Muscle layer of duodenum (tissue), 2 donors: Measurements from ENCODE around the gene CALB2.

Experiments
- H3K27ac ChIP-seq: one replicate; pipeline ENCODE4 v1.7.0; 2013; ENCODE audit warnings: mild to moderate bottlenecking, low read length
- H3K27me3 ChIP-seq: one replicate; pipeline ENCODE4 v1.7.0; 2013; ENCODE audit warnings: low read depth, mild to moderate bottlenecking, control low read depth, low read length
- H3K36me3 ChIP-seq, 2 donors: one replicate each; pipeline ENCODE4 v1.7.0; 2013; ENCODE audit warnings: low read length in 2 of 2, control low read depth in 1 of 2, mild to moderate bottlenecking in 1 of 2; ENCODE audit not compliant: insufficient read depth in 2 of 2, control insufficient read depth in 1 of 2
- H3K4me1 ChIP-seq, 2 donors: one replicate each; pipeline ENCODE4 v1.7.0; 2013; ENCODE audit warnings: low read length in 2 of 2, mild to moderate bottlenecking in 2 of 2, control low read depth in 1 of 2, moderate library complexity in 1 of 2; ENCODE audit not compliant: insufficient read depth in 2 of 2, control insufficient read depth in 1 of 2
- H3K4me3 ChIP-seq, 2 donors: one replicate each; pipeline ENCODE4 v1.7.0; 2013; ENCODE audit warnings: low read length in 2 of 2, low read depth in 1 of 2, mild to moderate bottlenecking in 1 of 2
- H3K9me3 ChIP-seq, 2 donors: one replicate each; pipeline ENCODE4 v1.7.0; 2013; ENCODE audit warnings: low read length in 2 of 2, control low read depth in 1 of 2, mild to moderate bottlenecking in 1 of 2; ENCODE audit not compliant: control insufficient read depth in 1 of 2
- donor health status: healthy.

Gene CALB2

GRCh38 chr16:71369494-71369893 is 11.0 kb downstream of the CALB2 start:
- Histone ChIP-seq H3K36me3 (no peaks in the 10 kb centered on the region), H3K9me3 (no peaks in the 10 kb centered on the region), H3K27ac (no peak overlapping the region), H3K27me3 (peaks cover 4% of the 10 kb centered on the region), H3K4me1 (no peaks in the 10 kb centered on the region), H3K4me3 (no peak overlapping the region)

GRCh38 chr16:71371237-71371636 is 12.7 kb downstream of the CALB2 start:
- Histone ChIP-seq H3K36me3 (no peaks in the 10 kb centered on the region), H3K9me3 (no peaks in the 10 kb centered on the region), H3K27ac (no peak overlapping the region), H3K4me3 (no peak overlapping the region), H3K4me1 (no peaks in the 10 kb centered on the region), H3K27me3 (peaks cover 4% of the 10 kb centered on the region)

- H3K27ac ChIP-seq = no peak overlapping the region
- H3K4me3 ChIP-seq = no peak overlapping the region
- peaks cover 4% of the 10 kb centered on the region for H3K27me3 ChIP-seq
These were observed 14.6 kb downstream of the CALB2 start for GRCh38 chr16:71373073-71373472.

GRCh38 chr16:71376465-71377157 is 18.1 kb downstream of the CALB2 start:
- Histone ChIP-seq H3K4me3 (no peak overlapping the region), H3K27ac (no peak overlapping the region), H3K36me3 (no peaks in the 10 kb centered on the region), H3K4me1 (no peaks in the 10 kb centered on the region), H3K9me3 (no peaks in the 10 kb centered on the region), H3K27me3 (peaks cover 4% of the 10 kb centered on the region)

More at GRCh38 chr16:71373073-71373472, 14.6 kb downstream of the CALB2 start:
- H3K4me1 ChIP-seq = no peaks in the 10 kb centered on the region
- H3K36me3 ChIP-seq = no peaks in the 10 kb centered on the region
- H3K9me3 ChIP-seq = no peaks in the 10 kb centered on the region

- H3K27me3 ChIP-seq = no peaks in the 10 kb centered on the region
- no peaks in the 10 kb centered on the region for H3K36me3 ChIP-seq
- no peaks in the 10 kb centered on the region for H3K4me1 ChIP-seq
- no peaks in the 10 kb centered on the region for H3K9me3 ChIP-seq
- no peak overlapping the region for H3K27ac ChIP-seq
- H3K4me3 ChIP-seq = no peak overlapping the region
These were observed 21.2 kb downstream of the CALB2 start for GRCh38 chr16:71379711-71380110.

GRCh38 chr16:71380831-71381230 is 22.3 kb downstream of the CALB2 start:
- H3K9me3 ChIP-seq = no peaks in the 10 kb centered on the region
- no peaks in the 10 kb centered on the region for H3K36me3 ChIP-seq
- no peaks in the 10 kb centered on the region for H3K4me1 ChIP-seq
- no peaks in the 10 kb centered on the region for H3K27me3 ChIP-seq
- no peak overlapping the region for H3K4me3 ChIP-seq
- H3K27ac ChIP-seq = no peak overlapping the region

- H3K9me3 ChIP-seq = no peaks in the 10 kb centered on the region
- no peaks in the 10 kb centered on the region for H3K36me3 ChIP-seq
- H3K4me1 ChIP-seq = peaks cover 0 to 8% of the 10 kb centered on the region in 2 donors
- H3K4me3 ChIP-seq = no peak overlapping the region
- H3K27ac ChIP-seq = no peak overlapping the region
- H3K27me3 ChIP-seq = no peaks in the 10 kb centered on the region
These were observed 24.7 kb downstream of the CALB2 start for GRCh38 chr16:71383054-71383773.

- Histone ChIP-seq H3K27ac (no peak overlapping the region), H3K27me3 (no peaks in the 10 kb centered on the region), H3K4me3 (no peak overlapping the region), H3K4me1 (peaks cover 0 to 8% of the 10 kb centered on the region in 2 donors), H3K36me3 (no peaks in the 10 kb centered on the region), H3K9me3 (no peaks in the 10 kb centered on the region)
These were observed 25.7 kb downstream of the CALB2 start for GRCh38 chr16:71384073-71384724.

- Histone ChIP-seq H3K4me1 (peaks cover 0 to 8% of the 10 kb centered on the region in 2 donors), H3K27me3 (no peaks in the 10 kb centered on the region), H3K4me3 (no peak overlapping the region), H3K36me3 (no peaks in the 10 kb centered on the region), H3K27ac (no peak overlapping the region), H3K9me3 (no peaks in the 10 kb centered on the region)
These were observed 28.7 kb downstream of the CALB2 start for GRCh38 chr16:71387045-71387871.

- no peaks in the 10 kb centered on the region for H3K9me3 ChIP-seq
- H3K36me3 ChIP-seq = no peaks in the 10 kb centered on the region
- H3K27ac ChIP-seq = no peak overlapping the region
- peaks cover 0 to 8% of the 10 kb centered on the region in 2 donors for H3K4me1 ChIP-seq
- no peaks in the 10 kb centered on the region for H3K27me3 ChIP-seq
- H3K4me3 ChIP-seq = no peak overlapping the region
These were observed 30.8 kb downstream of the CALB2 start for GRCh38 chr16:71389330-71389729.

- Histone ChIP-seq H3K36me3 (no peaks in the 10 kb centered on the region), H3K27me3 (no peaks in the 10 kb centered on the region), H3K27ac (no peak overlapping the region), H3K4me3 (no peak overlapping the region), H3K9me3 (no peaks in the 10 kb centered on the region), H3K4me1 (no peaks in the 10 kb centered on the region)
These were observed 38.1 kb downstream of the CALB2 start for GRCh38 chr16:71396594-71396993.
